A673 (cell line): ENCODE results near the gene ITGB2. TPM values are rescaled to one million over a fixed set of nuclear protein-coding genes. Genes with fewer than 3 reads are reported as not detected.
A peak's percentile ranks its signal among the peaks of the same experiment; 100 is the strongest.

Source experiments
- BruUV-seq: library from RNA; stranded (reverse); fragments of 400-500 nt; replicated peaks from 2 replicates; lab custom pipeline; 2021; lab: Mats Ljungman, UMichigan
- CTCF ChIA-PET: fragments of 300-600 bp; sonication (Branson Sonifier 250); formaldehyde crosslinking; loops from one replicate; lab custom pipeline; 2022; ENCODE audit warnings: antibody characterized with exemption; lab: Charles Lee
- POLR2A ChIA-PET: fragments of 300-600 bp; sonication (Branson Sonifier 250); formaldehyde crosslinking; loops from one replicate; lab custom pipeline; 2022; ENCODE audit warnings: antibody characterized with exemption; ENCODE audit not compliant: low non-redundant PET; lab: Charles Lee
- DNase-seq: peaks from one replicate; pipeline ENCODE4 v3.0.0-alpha.2; 2015; ENCODE audit warnings: low spot score
- H3K27ac ChIP-seq: fragments of 200-600 bp; sonication (generic); 2 replicates; pipeline ENCODE4 v1.5.1; 2016; ENCODE audit warnings: mixed run types, low read depth, mild to moderate bottlenecking, mixed read lengths, antibody characterized with exemption, low read length; ENCODE audit not compliant: poor library complexity, severe bottlenecking
- H3K27me3 ChIP-seq: fragments of 200-600 bp; sonication (generic); replicated peaks from 2 replicates; pipeline ENCODE4 v1.6.1; 2017; ENCODE audit warnings: mixed run types, low read depth, mild to moderate bottlenecking, mixed read lengths, antibody characterized with exemption, low read length; ENCODE audit not compliant: insufficient read depth, poor library complexity
- H3K36me3 ChIP-seq: fragments of 200-600 bp; sonication (generic); 2 replicates; pipeline ENCODE4 v1.6.1; 2016; ENCODE audit warnings: mixed run types, mild to moderate bottlenecking, mixed read lengths, antibody characterized with exemption, low read length; ENCODE audit not compliant: insufficient read depth, poor library complexity, severe bottlenecking
- H3K4me1 ChIP-seq: fragments of 200-600 bp; sonication (generic); 2 replicates; pipeline ENCODE4 v1.6.1; 2017; ENCODE audit warnings: mixed run types, mild to moderate bottlenecking, mixed read lengths, antibody characterized with exemption, low read length; ENCODE audit not compliant: insufficient read depth, poor library complexity, severe bottlenecking
- H3K4me3 ChIP-seq: fragments of 200-600 bp; sonication (generic); 2 replicates; pipeline ENCODE4 v1.5.1; 2016; ENCODE audit warnings: low read depth, mixed run types, mild to moderate bottlenecking, mixed read lengths, low read length; ENCODE audit not compliant: poor library complexity, severe bottlenecking
- H3K9me3 ChIP-seq: fragments of 200-600 bp; sonication (generic); 2 replicates; pipeline ENCODE4 v1.6.1; 2016; ENCODE audit warnings: mixed run types, low read depth, mild to moderate bottlenecking, mixed read lengths, antibody characterized with exemption, low read length; ENCODE audit not compliant: poor library complexity, severe bottlenecking
- CTCF ChIP-seq: fragments of 300-800, 200-600 bp; sonication (generic); conservative IDR thresholded peaks from 2 replicates; pipeline ENCODE4 v1.5.1; 2017; ENCODE audit warnings: low read depth, mild to moderate bottlenecking, antibody characterized with exemption, low read length, moderate library complexity, mixed read lengths
- EZH2 ChIP-seq: fragments of 200-600 bp; sonication (generic); IDR thresholded peaks from 2 replicates; pipeline ENCODE4 v1.6.1; 2017; ENCODE audit warnings: borderline replicate concordance, low read depth, mild to moderate bottlenecking, mixed read lengths, antibody characterized with exemption, low read length; ENCODE audit not compliant: poor library complexity, severe bottlenecking
- intact Hi-C: fragments of 100-400 bp; cut with micrococcal nuclease; formaldehyde crosslinking; loops from one replicate; pipeline ENCODE4 v1.10.0; 2022; ENCODE audit not compliant: unreplicated experiment
- total RNA-seq: library from RNA; stranded (reverse); gene quantifications from 2 replicates; pipeline ENCODE4 v1.2.3, GENCODE V29; 2021

The ITGB2 gene
- total RNA-seq, 1 experiment from 2014 or later = 5.0 TPM

- POLR2A ChIA-PET = no interaction called here
Observed at GRCh38 chr21:44948426-44949120, 27.9 kb upstream of the ITGB2 start.

DNA sequence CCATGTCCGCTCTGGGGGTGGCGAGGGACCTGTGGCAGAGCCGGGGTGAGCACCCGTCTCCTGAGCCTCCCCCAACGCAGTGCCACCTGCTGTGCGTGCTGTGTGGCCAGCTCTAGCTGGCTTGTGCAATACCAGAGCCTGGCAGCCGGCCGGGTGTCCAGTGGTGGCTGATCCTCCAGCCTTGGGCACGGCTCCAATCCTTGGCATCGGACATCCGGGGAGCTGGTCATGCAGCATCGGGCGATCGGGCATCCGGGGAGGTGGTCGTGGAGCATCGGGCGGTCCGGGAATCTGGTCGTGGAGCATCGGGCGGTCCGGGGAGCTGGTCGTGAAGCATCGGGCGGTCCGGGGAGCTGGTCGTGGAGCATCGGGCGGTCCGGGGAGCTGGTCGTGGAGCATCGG is 27.2 kb upstream of the ITGB2 start:
- ChIA-PET CTCF (interaction anchor here (1.9 kb wide), 1 partner anchor 181 kb away, joined by 6 read pairs; no protein-coding TSS in a partner anchor), POLR2A (interaction anchor here (0.6 kb wide), 1 partner anchor 25 kb away, joined by 8 read pairs; no protein-coding TSS in a partner anchor)
- no peaks in the 10 kb centered on the region for H3K4me1 ChIP-seq
- no peak for DNase-seq
- H3K27ac ChIP-seq = no peak overlapping the region
- intact Hi-C loops = loop anchor here (5.0 kb wide), 1 partner anchor 189 kb away; no protein-coding TSS in a partner anchor
- no peaks in the 10 kb centered on the region for H3K9me3 ChIP-seq
- BruUV-seq = no TSS peak
- H3K4me3 ChIP-seq = no peak overlapping the region
- no peak for TF ChIP-seq CTCF
- no peak for TF ChIP-seq EZH2
- H3K27me3 ChIP-seq = no peaks in the 10 kb centered on the region
- H3K36me3 ChIP-seq = peaks cover 81% of the 10 kb centered on the region

More at GRCh38 chr21:44948426-44949120, 27.9 kb upstream of the ITGB2 start:
- Histone ChIP-seq H3K36me3 (peaks cover 77% of the 10 kb centered on the region), H3K27ac (no peak overlapping the region), H3K27me3 (no peaks in the 10 kb centered on the region), H3K4me3 (no peak overlapping the region), H3K4me1 (peaks cover 2% of the 10 kb centered on the region), H3K9me3 (no peaks in the 10 kb centered on the region)
- BruUV-seq = no TSS peak
- TF ChIP-seq EZH2 (no peak), CTCF (no peak)
- intact Hi-C loops = loop anchor here (5.0 kb wide), 1 partner anchor 189 kb away; no protein-coding TSS in a partner anchor
- DNase-seq = no peak
- CTCF ChIA-PET = interaction anchor here (1.5 to 1.9 kb wide), 2 partner anchors 180 to 190 kb away, joined by 4 to 6 read pairs; no protein-coding TSS in a partner anchor

DNA sequence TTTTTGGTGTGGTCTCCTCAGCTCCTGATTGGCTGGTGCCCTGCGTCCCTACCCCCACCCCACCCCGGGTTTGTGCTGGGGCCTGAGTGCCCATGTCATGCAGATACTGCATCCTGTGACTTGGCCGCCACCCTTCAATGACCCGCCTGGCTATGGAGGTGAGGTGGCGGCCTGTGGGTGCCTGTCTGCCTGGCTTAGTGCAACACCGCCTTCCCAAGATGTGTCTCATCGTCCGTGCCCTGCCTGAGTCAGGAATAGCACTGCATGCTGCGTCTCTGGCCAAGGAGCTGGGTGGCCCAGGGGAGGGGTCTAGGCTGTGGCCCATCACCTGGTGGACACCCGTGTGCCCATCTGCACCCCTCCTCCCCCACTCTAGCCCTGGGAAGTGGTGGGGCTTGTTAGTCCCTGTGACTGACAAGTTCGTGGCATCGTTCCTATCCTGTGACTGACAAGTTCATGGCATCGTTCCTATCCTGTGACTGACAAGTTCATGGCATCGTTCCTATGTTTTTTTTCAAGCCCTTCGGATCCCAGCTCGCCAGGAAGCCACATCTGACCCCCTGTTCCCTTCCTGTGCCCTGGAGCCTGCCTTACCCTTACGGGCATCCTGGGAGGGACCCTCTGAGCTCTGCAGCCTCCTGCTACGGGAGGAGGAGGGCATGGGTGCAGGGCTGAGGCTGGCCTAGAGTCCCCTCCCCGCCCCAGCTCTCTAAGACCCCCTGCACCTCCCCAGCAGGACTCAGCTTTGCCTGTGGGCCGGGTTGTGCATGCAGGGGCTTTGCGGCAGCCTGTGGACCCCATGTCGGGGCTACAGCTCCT is 26.6 kb upstream of the ITGB2 start:
- no peak overlapping the region for H3K4me3 ChIP-seq
- peaks cover 79% of the 10 kb centered on the region for H3K36me3 ChIP-seq
- no TSS peak for BruUV-seq
- ChIA-PET CTCF (interaction anchor here (1.9 kb wide), 1 partner anchor 182 kb away, joined by 6 read pairs; no protein-coding TSS in a partner anchor), POLR2A (interaction anchor here (0.6 kb wide), 2 partner anchors 25 to 38 kb away, joined by 3 to 8 read pairs; no protein-coding TSS in a partner anchor)
- no peaks in the 10 kb centered on the region for H3K9me3 ChIP-seq
- no peaks in the 10 kb centered on the region for H3K4me1 ChIP-seq
- DNase-seq = no peak
- no peak for TF ChIP-seq CTCF
- no peak for TF ChIP-seq EZH2
- peak overlapping the region; percentile 25 for H3K27ac ChIP-seq
- H3K27me3 ChIP-seq = no peaks in the 10 kb centered on the region
- intact Hi-C loops = loop anchor here (5.0 kb wide), 1 partner anchor 190 kb away; no protein-coding TSS in a partner anchor
